Measurements from ENCODE around the gene GNAS.

GNAS gene

DNA sequence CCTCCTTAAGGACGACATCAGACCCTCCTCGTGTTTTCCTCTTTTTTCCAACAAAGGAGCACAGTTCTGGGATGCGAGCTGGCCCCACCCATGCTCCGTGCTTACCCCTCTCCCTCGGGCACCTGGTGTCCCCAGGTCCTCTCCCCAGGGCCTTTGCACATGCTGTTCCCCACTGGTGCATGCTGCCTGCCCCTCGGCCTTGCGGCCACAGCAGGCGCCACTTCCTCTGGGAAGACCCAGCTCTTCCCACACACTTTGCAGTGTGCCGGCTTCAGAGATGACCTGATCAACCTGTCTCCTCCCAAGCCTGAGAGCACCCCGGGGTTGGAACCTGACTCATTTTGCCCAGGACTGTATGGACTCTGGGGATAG is 41.7 kb upstream of the GNAS start:
- CTCF ChIA-PET, result no interaction called here
- TF ChIP-seq SUZ12 (IDR thresholded peaks at IDR 0.05) (no peak), TARDBP (IDR thresholded peaks at IDR 0.05) (no peak), FOXM1 (IDR thresholded peaks at IDR 0.05; ENCODE audit: borderline replicate concordance) (no peak), HDGF (IDR thresholded peaks at IDR 0.05; ENCODE audit: borderline replicate concordance) (no peak), BHLHE40 (IDR thresholded peaks at IDR 0.05; ENCODE audit: borderline replicate concordance) (no peak)
- POLR2A ChIA-PET, result no interaction called here
- DNase-seq (ENCODE audit: extremely low spot score), result no peak

DNA sequence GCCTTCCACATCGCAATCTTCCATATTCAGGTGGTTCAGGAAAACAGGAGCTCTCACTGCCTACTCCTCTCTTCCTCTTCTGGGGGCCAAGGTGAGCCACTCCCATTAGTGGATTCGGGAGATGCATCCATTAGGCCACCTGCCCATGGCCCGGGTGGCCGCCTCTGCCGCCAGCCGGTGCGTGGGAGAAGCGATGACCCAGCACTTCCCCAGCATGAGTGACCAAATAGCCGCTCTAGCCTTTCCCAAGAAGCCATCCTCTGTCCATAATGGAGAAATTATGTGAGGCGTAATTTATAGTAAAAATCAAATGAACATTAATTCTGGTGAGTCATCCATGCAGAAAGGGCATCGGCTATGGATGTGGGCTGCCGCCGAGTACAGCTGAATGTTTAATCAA is 41.2 kb upstream of the GNAS start:
- CTCF ChIA-PET, result no interaction called here
- DNase-seq (ENCODE audit: extremely low spot score), result no peak
- POLR2A ChIA-PET, result no interaction called here
- TF ChIP-seq ARNT (IDR thresholded peaks at IDR 0.05), result no peak
- TF ChIP-seq FOXM1 (IDR thresholded peaks at IDR 0.05; ENCODE audit: borderline replicate concordance), result no peak
- no peak for TF ChIP-seq SP1 (IDR thresholded peaks at IDR 0.05)
- TF ChIP-seq BHLHE40 (IDR thresholded peaks at IDR 0.05; ENCODE audit: borderline replicate concordance), result no peak
- no peak for TF ChIP-seq SUZ12 (IDR thresholded peaks at IDR 0.05)
- TF ChIP-seq CTBP1 (IDR thresholded peaks at IDR 0.05; ENCODE audit: borderline replicate concordance), result no peak
- no peak for TF ChIP-seq LEF1 (IDR thresholded peaks at IDR 0.05; ENCODE audit: borderline replicate concordance)
- TF ChIP-seq L3MBTL2 (conservative IDR thresholded peaks at IDR 0.05), result no peak
- no peak for TF ChIP-seq NFRKB (IDR thresholded peaks at IDR 0.05)
- no peak for TF ChIP-seq ELF4 (IDR thresholded peaks at IDR 0.05)
- no peak for TF ChIP-seq HDGF (IDR thresholded peaks at IDR 0.05; ENCODE audit: borderline replicate concordance)
- TF ChIP-seq ZNF384 (IDR thresholded peaks at IDR 0.05), result no peak
- TF ChIP-seq TARDBP (IDR thresholded peaks at IDR 0.05), result no peak
- no peak for TF ChIP-seq FOXK2 (IDR thresholded peaks at IDR 0.05)
- no peak for TF ChIP-seq FOXA1 (IDR thresholded peaks at IDR 0.05)
- TF ChIP-seq, protein P1, sequence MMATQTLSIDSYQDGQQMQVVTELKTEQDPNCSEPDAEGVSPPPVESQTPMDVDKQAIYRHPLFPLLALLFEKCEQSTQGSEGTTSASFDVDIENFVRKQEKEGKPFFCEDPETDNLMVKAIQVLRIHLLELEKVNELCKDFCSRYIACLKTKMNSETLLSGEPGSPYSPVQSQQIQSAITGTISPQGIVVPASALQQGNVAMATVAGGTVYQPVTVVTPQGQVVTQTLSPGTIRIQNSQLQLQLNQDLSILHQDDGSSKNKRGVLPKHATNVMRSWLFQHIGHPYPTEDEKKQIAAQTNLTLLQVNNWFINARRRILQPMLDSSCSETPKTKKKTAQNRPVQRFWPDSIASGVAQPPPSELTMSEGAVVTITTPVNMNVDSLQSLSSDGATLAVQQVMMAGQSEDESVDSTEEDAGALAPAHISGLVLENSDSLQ (IDR thresholded peaks at IDR 0.05), result no peak

DNA sequence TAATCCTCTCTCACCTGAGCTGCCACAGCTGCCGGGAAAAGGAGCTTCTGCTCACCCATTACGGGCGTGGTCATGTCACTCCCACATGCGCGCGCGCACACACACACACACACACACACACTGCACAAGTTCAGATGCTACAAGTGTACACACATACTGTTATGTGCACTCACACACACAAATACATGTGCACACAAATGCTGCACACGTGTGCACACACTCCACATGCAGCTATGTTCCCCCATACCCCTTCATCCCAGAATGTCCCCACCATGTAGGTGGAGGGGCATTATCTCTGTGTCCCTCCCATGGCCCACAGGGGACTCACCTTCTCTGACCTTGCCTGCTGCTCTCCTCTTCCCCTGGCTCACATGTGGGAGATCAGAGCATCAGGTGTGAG is 39.1 kb upstream of the GNAS start:
- ChIA-PET CTCF (no interaction called here), POLR2A (no interaction called here)
- no peak for DNase-seq (ENCODE audit: extremely low spot score)
- no peak for TF ChIP-seq ARNT (IDR thresholded peaks at IDR 0.05)
- TF ChIP-seq, protein P1 (IDR thresholded peaks at IDR 0.05), result no peak
- no peak for TF ChIP-seq SP1 (IDR thresholded peaks at IDR 0.05)
- TF ChIP-seq L3MBTL2 (conservative IDR thresholded peaks at IDR 0.05), result no peak
- TF ChIP-seq CTBP1 (IDR thresholded peaks at IDR 0.05; ENCODE audit: borderline replicate concordance), result no peak
- TF ChIP-seq LEF1 (IDR thresholded peaks at IDR 0.05; ENCODE audit: borderline replicate concordance), result no peak
- TF ChIP-seq BHLHE40 (IDR thresholded peaks at IDR 0.05; ENCODE audit: borderline replicate concordance), result no peak
- no peak for TF ChIP-seq TARDBP (IDR thresholded peaks at IDR 0.05)
- no peak for TF ChIP-seq NFRKB (IDR thresholded peaks at IDR 0.05)
- no peak for TF ChIP-seq HDGF (IDR thresholded peaks at IDR 0.05; ENCODE audit: borderline replicate concordance)
- TF ChIP-seq ELF4 (IDR thresholded peaks at IDR 0.05), result no peak
- TF ChIP-seq SUZ12 (IDR thresholded peaks at IDR 0.05), result no peak
- no peak for TF ChIP-seq FOXK2 (IDR thresholded peaks at IDR 0.05)
- no peak for TF ChIP-seq FOXA1 (IDR thresholded peaks at IDR 0.05)
- TF ChIP-seq FOXM1 (IDR thresholded peaks at IDR 0.05; ENCODE audit: borderline replicate concordance), result no peak
- TF ChIP-seq ZNF384 (IDR thresholded peaks at IDR 0.05), result no peak

DNA sequence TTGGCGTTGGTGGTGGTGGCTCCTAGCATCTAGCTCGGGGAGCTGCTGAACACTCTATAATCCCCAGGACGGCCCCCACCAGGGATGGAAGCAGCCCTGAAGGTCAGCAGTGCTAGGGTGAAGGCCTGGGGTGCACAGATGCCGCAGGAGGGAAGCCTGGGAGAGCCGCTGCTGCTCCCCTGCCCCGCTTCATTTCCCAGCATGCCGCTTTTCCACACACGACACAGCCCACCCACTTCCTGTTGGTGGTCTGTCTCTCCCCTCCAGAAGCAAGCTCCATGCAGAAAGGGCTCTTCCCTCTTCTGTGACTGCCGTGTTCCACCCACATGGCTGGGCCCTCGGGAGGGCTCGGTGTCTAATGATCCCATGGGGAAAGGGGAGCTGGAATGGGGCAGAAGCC is 37.1 kb upstream of the GNAS start:
- no peak for DNase-seq (ENCODE audit: extremely low spot score)
- ChIA-PET POLR2A (no interaction called here), CTCF (no interaction called here)
- TF ChIP-seq HDGF (IDR thresholded peaks at IDR 0.05; ENCODE audit: borderline replicate concordance) (no peak), FOXM1 (IDR thresholded peaks at IDR 0.05; ENCODE audit: borderline replicate concordance) (no peak), ELF4 (IDR thresholded peaks at IDR 0.05) (no peak), ARNT (IDR thresholded peaks at IDR 0.05) (no peak), L3MBTL2 (conservative IDR thresholded peaks at IDR 0.05) (no peak), LEF1 (IDR thresholded peaks at IDR 0.05; ENCODE audit: borderline replicate concordance) (no peak), BHLHE40 (IDR thresholded peaks at IDR 0.05; ENCODE audit: borderline replicate concordance) (no peak), ZNF384 (IDR thresholded peaks at IDR 0.05) (no peak), SUZ12 (IDR thresholded peaks at IDR 0.05) (no peak), FOXA1 (IDR thresholded peaks at IDR 0.05) (no peak), TARDBP (IDR thresholded peaks at IDR 0.05) (no peak), CTBP1 (IDR thresholded peaks at IDR 0.05; ENCODE audit: borderline replicate concordance) (no peak), SP1 (IDR thresholded peaks at IDR 0.05) (no peak), NFRKB (IDR thresholded peaks at IDR 0.05) (no peak), FOXK2 (IDR thresholded peaks at IDR 0.05) (no peak)
- TF ChIP-seq, protein P1 (IDR thresholded peaks at IDR 0.05), result no peak

DNA sequence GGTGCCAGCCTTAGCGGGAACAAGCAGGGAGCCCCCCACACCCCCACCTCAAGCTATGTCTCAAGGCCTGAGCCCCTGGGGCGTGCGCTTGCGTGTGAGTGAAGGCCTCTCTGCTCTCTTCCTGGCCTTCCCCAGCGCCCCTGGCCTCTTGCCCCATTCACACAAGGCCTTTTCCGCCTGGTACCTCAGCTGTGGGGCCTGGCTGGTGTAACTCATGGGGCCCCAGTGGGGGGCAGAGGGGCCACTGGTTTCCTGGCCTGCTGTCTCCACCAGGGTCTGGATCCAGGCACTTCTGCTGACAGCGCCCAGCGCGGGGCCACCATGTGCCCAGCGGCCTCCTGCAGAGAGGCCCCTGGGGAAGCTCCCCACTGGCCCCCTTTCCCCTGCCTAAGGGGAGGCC is 36.5 kb upstream of the GNAS start:
- POLR2A ChIA-PET, result no interaction called here
- CTCF ChIA-PET, result no interaction called here
- DNase-seq (ENCODE audit: extremely low spot score), result no peak
- TF ChIP-seq TARDBP (IDR thresholded peaks at IDR 0.05) (no peak), ZNF384 (IDR thresholded peaks at IDR 0.05) (no peak), FOXK2 (IDR thresholded peaks at IDR 0.05) (no peak), SUZ12 (IDR thresholded peaks at IDR 0.05) (no peak), L3MBTL2 (conservative IDR thresholded peaks at IDR 0.05) (no peak), CTBP1 (IDR thresholded peaks at IDR 0.05; ENCODE audit: borderline replicate concordance) (no peak), ELF4 (IDR thresholded peaks at IDR 0.05) (no peak)

DNA sequence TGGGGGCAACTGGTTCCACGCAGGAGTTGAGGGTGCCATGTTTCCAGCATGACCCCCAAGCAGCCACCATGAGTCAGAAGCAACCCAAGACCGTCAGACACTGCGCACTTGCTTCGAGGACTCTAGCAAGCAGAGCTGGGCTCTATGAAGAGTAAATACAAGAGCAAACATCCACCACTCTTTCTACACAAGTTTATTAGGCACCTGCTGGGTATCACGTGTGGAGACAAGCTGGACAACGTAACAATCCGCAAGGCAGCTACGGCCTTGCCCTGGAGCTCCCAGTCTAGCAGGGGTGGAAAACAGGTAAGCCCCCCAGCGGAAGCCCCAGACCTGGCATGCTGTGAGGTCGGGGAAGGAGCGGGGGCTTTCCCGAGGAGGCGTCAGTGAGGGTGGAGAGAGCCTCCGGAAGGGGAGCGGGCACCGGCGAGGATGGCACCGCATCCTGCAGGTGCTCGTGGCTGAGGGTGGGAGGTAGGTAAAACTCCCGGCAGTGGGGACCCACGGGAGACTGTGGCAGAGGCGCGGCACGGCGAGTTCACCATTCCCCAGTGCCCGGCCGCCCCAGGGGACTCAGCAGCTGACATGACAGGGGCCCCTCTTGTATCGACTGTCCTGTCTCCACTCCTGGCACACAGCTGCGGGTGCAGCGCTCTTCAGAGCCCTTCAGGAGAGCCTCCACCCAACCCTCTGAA is 35.4 kb upstream of the GNAS start:
- no peak for DNase-seq (ENCODE audit: extremely low spot score)
- ChIA-PET CTCF (no interaction called here), POLR2A (no interaction called here)
- TF ChIP-seq ZNF384 (IDR thresholded peaks at IDR 0.05), result no peak
- no peak for TF ChIP-seq TARDBP (IDR thresholded peaks at IDR 0.05)
- TF ChIP-seq L3MBTL2 (conservative IDR thresholded peaks at IDR 0.05), result no peak
- TF ChIP-seq, protein P1 (IDR thresholded peaks at IDR 0.05), result no peak
- TF ChIP-seq HDGF (IDR thresholded peaks at IDR 0.05; ENCODE audit: borderline replicate concordance), result no peak
- TF ChIP-seq SUZ12 (IDR thresholded peaks at IDR 0.05), result no peak
- no peak for TF ChIP-seq ELF4 (IDR thresholded peaks at IDR 0.05)
- no peak for TF ChIP-seq LEF1 (IDR thresholded peaks at IDR 0.05; ENCODE audit: borderline replicate concordance)
- no peak for TF ChIP-seq SP1 (IDR thresholded peaks at IDR 0.05)
- TF ChIP-seq FOXM1 (IDR thresholded peaks at IDR 0.05; ENCODE audit: borderline replicate concordance), result no peak
- TF ChIP-seq NFRKB (IDR thresholded peaks at IDR 0.05), result no peak
- TF ChIP-seq FOXA1 (IDR thresholded peaks at IDR 0.05), result no peak
- TF ChIP-seq BHLHE40 (IDR thresholded peaks at IDR 0.05; ENCODE audit: borderline replicate concordance), result no peak
- no peak for TF ChIP-seq ARNT (IDR thresholded peaks at IDR 0.05)
